ENCODE data around the gene FAM199X.

Gene FAM199X

GRCh38 chrX:104134583-104135261 is 31.5 kb upstream of the FAM199X start:
- no peak overlapping the region for H3K4me3 ChIP-seq (ENCODE audit: control insufficient read depth, low read depth, low read length)
- no peak for TF ChIP-seq CTCF (IDR thresholded peaks at IDR 0.05; ENCODE audit: control insufficient read depth, insufficient read depth, low read depth, low read length, missing control alignments)
- no peak for DNase-seq (ENCODE audit: low read depth)

- TF ChIP-seq CTCF (IDR thresholded peaks at IDR 0.05; ENCODE audit: control insufficient read depth, insufficient read depth, low read depth, low read length, missing control alignments) = no peak
- H3K4me3 ChIP-seq (ENCODE audit: control insufficient read depth, low read depth, low read length) = no peak overlapping the region
- DNase-seq (ENCODE audit: low read depth) = no peak
Measured at GRCh38 chrX:104135677-104136076, 30.6 kb upstream of the FAM199X start.

- H3K4me3 ChIP-seq (ENCODE audit: control insufficient read depth, low read depth, low read length) = peak overlapping the region; percentile 27
- TF ChIP-seq CTCF (IDR thresholded peaks at IDR 0.05; ENCODE audit: control insufficient read depth, insufficient read depth, low read depth, low read length, missing control alignments) = peak; percentile 87
- peak; percentile 79 for DNase-seq (ENCODE audit: low read depth)
Measured at GRCh38 chrX:104136241-104137019, 29.8 kb upstream of the FAM199X start.

GRCh38 chrX:104137496-104137895 is 28.8 kb upstream of the FAM199X start:
- TF ChIP-seq CTCF (IDR thresholded peaks at IDR 0.05; ENCODE audit: control insufficient read depth, insufficient read depth, low read depth, low read length, missing control alignments) = no peak
- no peak for DNase-seq (ENCODE audit: low read depth)
- H3K4me3 ChIP-seq (ENCODE audit: control insufficient read depth, low read depth, low read length) = no peak overlapping the region

- no peak for TF ChIP-seq CTCF (IDR thresholded peaks at IDR 0.05; ENCODE audit: control insufficient read depth, insufficient read depth, low read depth, low read length, missing control alignments)
- no peak for DNase-seq (ENCODE audit: low read depth)
Measured at GRCh38 chrX:104141087-104141760, 25.0 kb upstream of the FAM199X start.

GRCh38 chrX:104151037-104151436 is 15.2 kb upstream of the FAM199X start:
- DNase-seq (ENCODE audit: low read depth) = no peak
- TF ChIP-seq CTCF (IDR thresholded peaks at IDR 0.05; ENCODE audit: control insufficient read depth, insufficient read depth, low read depth, low read length, missing control alignments) = no peak
- no peak overlapping the region for H3K4me3 ChIP-seq (ENCODE audit: control insufficient read depth, low read depth, low read length)

More at GRCh38 chrX:104141087-104141760, 25.0 kb upstream of the FAM199X start:
- H3K4me3 ChIP-seq (ENCODE audit: control insufficient read depth, low read depth, low read length) = no peak overlapping the region

All from AG09309 (cell line).